GM10248 (cell line): ENCODE measurements around the gene RELB.

Experiments
- CTCF ChIA-PET: fragments of 300-600 bp; sonication (Branson Sonifier 250); formaldehyde crosslinking; extraction: SDS; loops from one replicate; lab custom pipeline; 2021; ENCODE audit warnings: antibody characterized with exemption; lab: Yijun Ruan, JAX
- POLR2A ChIA-PET: fragments of 350-650 bp; sonication (Branson Sonifier 250); formaldehyde crosslinking; extraction: SDS; loops from one replicate; lab custom pipeline; 2020; ENCODE audit warnings: antibody characterized with exemption; lab: Yijun Ruan, JAX
- DNase-seq: peaks from one replicate; pipeline ENCODE4 v3.0.0; 2012; ENCODE audit errors: extremely low spot score
- CTCF ChIP-seq: IDR thresholded peaks from 2 replicates; pipeline ENCODE4 v1.5.1; 2012; ENCODE audit warnings: mild to moderate bottlenecking, low read depth; ENCODE audit errors: extremely low read depth, missing control alignments, control extremely low read depth

RELB gene

GRCh38 chr19:45079911-45080370 is 78.7 kb downstream of the RELB start:
- no peak for DNase-seq
- ChIA-PET CTCF (interaction anchor here (1.0 to 2.0 kb wide), 4 partner anchors 10 to 20 kb away, joined by 3 to 11 read pairs (median 4); partner anchors contain the start of gene PPP1R37), POLR2A (interaction anchor here (0.6 to 1.9 kb wide), 2 partner anchors 13 to 31 kb away, joined by 5 to 8 read pairs; partner anchors contain the start of gene PPP1R37)
- TF ChIP-seq CTCF = no peak

DNA sequence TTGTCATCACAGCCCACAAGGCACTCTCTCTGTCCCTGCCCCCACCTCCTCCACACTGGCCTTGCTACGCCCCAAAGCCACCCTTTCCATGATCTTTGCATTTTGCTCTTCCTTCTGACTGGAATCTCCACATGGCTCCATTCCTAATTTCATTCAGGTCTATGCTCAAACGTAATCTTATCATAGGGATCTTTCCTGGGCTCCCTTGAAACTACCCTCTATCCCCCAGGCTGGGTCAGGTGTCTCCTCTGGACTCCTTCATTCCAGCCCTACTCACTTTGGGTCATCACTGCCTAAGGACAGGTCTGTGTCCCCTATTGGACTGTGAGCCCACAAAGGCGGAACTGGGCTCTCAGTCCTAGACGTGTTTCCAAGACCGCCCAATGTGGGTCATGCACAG is 80.9 kb downstream of the RELB start:
- CTCF ChIA-PET = no interaction called here
- DNase-seq = no peak
- TF ChIP-seq CTCF = no peak
- POLR2A ChIA-PET = no interaction called here

DNA sequence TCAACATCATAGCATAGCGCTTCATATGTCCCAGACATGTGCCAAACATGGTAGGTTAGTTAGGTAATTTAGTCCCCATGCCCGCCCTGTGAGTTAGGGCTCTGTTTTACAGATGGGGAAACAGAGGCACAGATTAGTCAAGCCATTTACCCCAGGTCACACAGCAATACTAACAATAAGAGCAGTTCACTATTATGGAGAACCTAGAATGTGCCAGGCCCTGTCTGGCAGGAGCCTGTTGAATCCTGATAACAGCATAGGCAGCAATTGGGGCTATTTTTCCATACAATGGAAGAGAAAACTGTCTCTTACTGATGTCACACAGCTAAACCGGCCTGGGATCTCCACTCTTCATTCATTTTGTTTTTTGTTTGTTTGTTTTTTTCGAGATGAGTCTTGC is 85.2 kb downstream of the RELB start:
- ChIA-PET POLR2A (no interaction called here), CTCF (interaction anchor here (1.5 kb wide), 1 partner anchor 12 kb away, joined by 3 read pairs; no protein-coding TSS in a partner anchor)

DNA sequence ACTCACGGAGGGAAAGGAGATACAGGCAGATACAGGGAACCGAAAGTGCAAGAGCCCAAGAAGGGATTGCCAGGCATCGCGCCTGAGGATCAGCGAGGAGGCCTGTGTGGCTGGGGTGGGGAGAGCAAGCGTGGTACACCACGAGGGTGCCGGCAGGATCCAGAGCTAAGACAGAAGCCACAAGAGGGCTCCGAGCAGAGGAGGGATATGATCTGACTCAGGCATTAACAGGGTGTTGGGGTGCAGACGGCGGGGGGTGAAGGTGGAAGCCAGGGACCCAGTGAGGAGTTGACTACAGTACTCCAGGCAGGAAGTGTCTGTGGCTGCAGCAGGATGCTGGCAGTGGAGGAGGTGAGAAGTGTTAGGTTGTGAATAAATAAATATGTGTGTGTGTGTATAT is 86.3 kb downstream of the RELB start:
- no peak for TF ChIP-seq CTCF
- no peak for DNase-seq
- ChIA-PET CTCF (interaction anchor here (1.5 kb wide), 1 partner anchor 11 kb away, joined by 3 read pairs; no protein-coding TSS in a partner anchor), POLR2A (no interaction called here)

More for the DNA sequence above, 85.2 kb downstream of the RELB start:
- TF ChIP-seq CTCF = no peak
- no peak for DNase-seq
